ENCODE results near the gene SNCA.

The SNCA gene

DNA sequence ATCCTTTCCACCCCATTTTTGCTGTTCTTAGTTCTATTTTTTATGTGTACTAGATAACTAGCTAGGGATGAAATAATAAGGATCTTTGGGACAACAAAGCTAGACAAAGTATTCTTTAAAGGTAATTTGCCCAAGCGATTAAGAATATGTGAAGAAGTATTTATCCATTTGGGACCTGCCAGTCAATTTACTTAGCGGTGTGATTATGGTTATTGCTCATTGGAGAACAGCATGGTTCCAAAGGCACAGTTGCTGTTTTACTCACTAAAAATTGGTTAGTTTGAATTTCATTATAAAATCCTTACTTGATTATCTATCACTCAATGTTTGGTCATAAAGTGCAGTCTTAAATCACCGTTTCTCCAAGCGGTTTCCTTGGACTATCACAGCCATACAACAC, 124.1 kb downstream of the SNCA start:
- no peak for DNase-seq (ENCODE audit: low spot score)
- TF ChIP-seq, protein P1, sequence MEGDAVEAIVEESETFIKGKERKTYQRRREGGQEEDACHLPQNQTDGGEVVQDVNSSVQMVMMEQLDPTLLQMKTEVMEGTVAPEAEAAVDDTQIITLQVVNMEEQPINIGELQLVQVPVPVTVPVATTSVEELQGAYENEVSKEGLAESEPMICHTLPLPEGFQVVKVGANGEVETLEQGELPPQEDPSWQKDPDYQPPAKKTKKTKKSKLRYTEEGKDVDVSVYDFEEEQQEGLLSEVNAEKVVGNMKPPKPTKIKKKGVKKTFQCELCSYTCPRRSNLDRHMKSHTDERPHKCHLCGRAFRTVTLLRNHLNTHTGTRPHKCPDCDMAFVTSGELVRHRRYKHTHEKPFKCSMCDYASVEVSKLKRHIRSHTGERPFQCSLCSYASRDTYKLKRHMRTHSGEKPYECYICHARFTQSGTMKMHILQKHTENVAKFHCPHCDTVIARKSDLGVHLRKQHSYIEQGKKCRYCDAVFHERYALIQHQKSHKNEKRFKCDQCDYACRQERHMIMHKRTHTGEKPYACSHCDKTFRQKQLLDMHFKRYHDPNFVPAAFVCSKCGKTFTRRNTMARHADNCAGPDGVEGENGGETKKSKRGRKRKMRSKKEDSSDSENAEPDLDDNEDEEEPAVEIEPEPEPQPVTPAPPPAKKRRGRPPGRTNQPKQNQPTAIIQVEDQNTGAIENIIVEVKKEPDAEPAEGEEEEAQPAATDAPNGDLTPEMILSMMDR (IDR thresholded peaks at IDR 0.05; ENCODE audit: extremely low read depth, missing control alignments): no peak

DNA sequence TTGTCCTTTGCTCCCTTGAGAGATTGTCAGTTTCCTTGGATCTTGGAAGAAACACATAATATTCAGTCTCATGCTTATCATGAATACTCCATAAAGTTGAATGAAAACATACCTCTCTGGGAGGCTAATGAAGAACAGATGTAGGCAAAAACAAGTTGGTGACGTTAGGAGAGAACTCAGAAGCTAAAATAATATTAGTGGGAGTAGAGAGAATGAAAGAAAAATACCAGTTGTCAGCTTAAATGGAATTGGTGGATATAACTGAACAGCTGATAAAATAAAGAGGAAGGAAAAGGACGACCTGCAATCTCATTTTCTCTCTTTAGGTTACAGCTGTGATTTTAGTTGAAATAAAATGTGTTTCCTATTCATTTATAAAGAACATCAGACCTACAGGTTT, 124.8 kb downstream of the SNCA start:
- TF ChIP-seq, protein P1 (IDR thresholded peaks at IDR 0.05; ENCODE audit: extremely low read depth, missing control alignments): no peak
- no peak for DNase-seq (ENCODE audit: low spot score)

DNA sequence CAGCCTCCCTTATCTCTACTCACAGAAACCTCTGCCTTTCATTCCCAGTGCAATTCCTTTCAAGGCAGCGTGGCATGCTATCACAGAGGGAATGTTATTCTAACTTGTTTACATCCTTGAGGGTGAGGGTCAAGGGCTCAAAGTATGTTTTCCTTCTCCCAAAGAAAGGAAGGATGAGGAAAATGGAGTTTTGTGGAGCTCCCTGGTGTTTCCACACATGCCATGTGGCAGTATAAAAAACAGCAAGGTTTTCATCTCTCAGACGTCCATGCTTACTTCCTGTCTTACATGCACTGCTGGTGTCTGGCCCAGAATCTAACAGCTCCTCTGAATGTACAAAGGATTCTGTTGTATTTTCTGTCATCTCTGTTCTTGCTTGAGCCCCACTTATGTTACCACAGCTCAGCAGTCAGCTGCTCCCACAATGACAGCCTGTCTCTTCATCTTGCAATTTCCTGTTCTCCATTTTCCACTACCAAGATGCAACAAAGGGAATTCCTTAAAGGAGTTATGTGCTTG, 128.0 kb downstream of the SNCA start:
- DNase-seq (ENCODE audit: low spot score): no peak
- TF ChIP-seq, protein P1 (IDR thresholded peaks at IDR 0.05; ENCODE audit: extremely low read depth, missing control alignments): no peak

DNA sequence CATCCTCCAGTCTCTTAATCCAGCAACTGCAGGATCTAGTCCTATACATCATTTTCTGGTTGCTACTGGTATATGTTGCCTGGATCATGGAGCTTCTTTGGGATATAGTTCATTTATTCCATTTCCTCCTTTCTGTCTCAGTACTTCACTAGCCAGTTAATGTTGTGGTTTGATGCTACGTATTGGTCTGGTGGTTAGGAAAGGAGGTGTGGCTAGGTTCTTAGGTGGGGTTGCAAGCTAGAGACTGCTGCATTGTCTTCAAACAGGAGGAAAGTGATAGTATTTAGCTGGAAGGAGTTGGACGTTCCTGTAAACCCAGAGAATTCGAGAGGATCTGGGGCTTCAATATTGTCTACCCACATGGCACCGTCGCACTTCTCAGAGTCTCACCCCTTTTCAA, 129.5 kb downstream of the SNCA start:
- TF ChIP-seq, protein P1 (IDR thresholded peaks at IDR 0.05; ENCODE audit: extremely low read depth, missing control alignments): no peak

DNA sequence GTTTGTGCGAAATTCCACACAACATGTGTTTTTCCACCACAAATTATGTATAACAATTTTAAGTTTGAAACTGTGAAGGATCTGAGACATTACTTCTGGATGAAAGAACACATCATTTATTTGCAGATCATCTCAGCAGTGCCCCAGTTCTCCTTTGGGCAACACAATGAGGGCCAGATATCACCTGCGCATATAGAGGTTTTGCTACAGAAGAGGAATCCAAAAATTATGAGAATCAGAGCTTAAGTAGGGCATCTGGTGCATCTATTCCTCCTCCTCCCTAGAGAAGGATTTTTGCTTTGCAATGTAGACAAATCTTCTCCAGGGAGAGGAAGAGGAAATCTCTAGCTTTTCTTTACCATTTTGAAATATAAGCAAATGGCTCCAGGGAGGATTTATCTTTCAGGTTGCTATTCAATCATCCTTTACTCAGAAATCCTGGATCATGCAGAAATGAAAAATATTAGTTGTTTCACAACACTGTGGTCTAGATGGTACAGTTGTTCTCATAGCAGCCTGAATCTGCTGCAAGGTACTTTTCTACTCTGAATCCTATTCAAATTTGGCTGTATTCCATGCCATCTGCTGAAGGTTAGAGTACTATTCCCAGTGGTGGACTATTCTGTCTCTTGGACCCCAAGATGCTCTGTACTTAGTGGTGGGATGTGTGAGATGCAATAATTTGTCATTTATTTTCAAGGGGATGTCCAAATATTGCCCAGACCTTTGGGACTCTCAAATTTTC, 132.1 kb downstream of the SNCA start:
- no peak for DNase-seq (ENCODE audit: low spot score)
- TF ChIP-seq, protein P1 (IDR thresholded peaks at IDR 0.05; ENCODE audit: extremely low read depth, missing control alignments): no peak

More for the DNA sequence above, 129.5 kb downstream of the SNCA start:
- no peak for DNase-seq (ENCODE audit: low spot score)

DNA sequence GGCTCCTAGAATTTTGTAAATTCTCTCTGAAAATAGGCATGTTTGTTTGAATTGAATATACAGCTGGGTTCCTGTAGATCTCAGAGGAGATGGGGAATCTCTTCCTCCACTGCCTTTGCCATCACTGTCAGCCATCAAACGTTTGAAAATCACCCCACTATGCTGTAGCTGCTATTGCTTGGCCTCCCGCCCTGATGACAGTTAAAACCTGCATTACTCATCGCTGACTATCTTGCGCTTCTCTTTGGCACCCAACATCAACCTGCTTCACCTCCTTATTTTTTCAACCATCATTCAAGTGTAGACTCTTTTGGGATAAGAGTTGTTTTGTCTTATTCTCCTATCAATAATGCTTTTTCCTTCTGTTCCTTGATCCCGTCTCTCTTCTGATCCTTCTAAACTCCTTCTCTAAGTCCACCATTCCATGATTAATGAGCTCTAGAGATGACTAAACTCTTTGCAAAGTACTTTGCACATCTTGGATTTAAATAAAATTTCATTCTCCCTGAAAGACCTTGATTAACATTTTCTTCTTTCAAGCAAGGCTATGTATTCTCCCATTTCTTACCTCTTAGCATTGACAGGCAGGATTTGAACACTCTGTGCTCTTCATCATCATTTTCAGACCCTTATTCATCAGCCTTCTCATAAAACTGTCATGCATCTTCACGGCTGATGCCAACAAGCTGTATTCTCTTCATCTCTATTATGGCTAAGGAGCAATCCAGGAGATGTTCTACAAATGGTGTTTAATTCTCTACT, 133.0 kb downstream of the SNCA start:
- TF ChIP-seq, protein P1 (IDR thresholded peaks at IDR 0.05; ENCODE audit: extremely low read depth, missing control alignments): no peak
- DNase-seq (ENCODE audit: low spot score): no peak
